ENCODE data around the gene PDE4D. TPM values are rescaled to one million over a fixed set of nuclear protein-coding genes. Genes with fewer than 3 reads are reported as not detected.

The PDE4D gene
- total RNA-seq, 1 donor from 2014 or later: 2.3 TPM

DNA sequence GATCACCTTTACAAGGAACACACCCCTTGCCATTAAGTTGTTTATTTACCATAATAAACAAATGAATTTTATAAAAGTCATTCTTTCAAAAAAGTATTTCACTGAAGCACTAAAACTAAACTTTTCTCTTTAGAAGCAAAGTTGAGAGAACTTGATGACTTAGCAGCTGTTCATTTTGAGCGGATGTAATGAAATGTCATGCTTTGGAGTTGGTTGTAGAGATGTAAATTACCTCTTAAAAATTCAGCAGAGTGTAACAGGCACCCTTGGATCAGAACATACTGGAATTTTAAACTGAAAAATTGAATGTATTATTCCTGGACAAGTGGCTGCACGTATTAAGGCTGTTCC lies 617.2 kb downstream of the PDE4D start:
- peaks cover 11% of the 10 kb centered on the region for H3F3A ChIP-seq (ENCODE audit: low read depth)
- Mint-ChIP-seq H3K4me3 (no peak overlapping the region), H3K9me3 (no peaks in the 10 kb centered on the region), H3K4me1 (peaks cover 20% of the 10 kb centered on the region), H3K36me3 (no peaks in the 10 kb centered on the region), H3K27ac (no peak overlapping the region), H3K27me3 (ENCODE audit: insufficient read depth, low read depth) (no peaks in the 10 kb centered on the region)
- peak overlapping the region; percentile 51 for H3K4me3 ChIP-seq
- no peak for DNase-seq (ENCODE audit: low spot score)
- no peaks in the 10 kb centered on the region for H3K79me2 ChIP-seq (ENCODE audit: low read depth)
- H3K9me3 ChIP-seq (ENCODE audit: low read depth): no peaks in the 10 kb centered on the region
- TF ChIP-seq, protein P1, sequence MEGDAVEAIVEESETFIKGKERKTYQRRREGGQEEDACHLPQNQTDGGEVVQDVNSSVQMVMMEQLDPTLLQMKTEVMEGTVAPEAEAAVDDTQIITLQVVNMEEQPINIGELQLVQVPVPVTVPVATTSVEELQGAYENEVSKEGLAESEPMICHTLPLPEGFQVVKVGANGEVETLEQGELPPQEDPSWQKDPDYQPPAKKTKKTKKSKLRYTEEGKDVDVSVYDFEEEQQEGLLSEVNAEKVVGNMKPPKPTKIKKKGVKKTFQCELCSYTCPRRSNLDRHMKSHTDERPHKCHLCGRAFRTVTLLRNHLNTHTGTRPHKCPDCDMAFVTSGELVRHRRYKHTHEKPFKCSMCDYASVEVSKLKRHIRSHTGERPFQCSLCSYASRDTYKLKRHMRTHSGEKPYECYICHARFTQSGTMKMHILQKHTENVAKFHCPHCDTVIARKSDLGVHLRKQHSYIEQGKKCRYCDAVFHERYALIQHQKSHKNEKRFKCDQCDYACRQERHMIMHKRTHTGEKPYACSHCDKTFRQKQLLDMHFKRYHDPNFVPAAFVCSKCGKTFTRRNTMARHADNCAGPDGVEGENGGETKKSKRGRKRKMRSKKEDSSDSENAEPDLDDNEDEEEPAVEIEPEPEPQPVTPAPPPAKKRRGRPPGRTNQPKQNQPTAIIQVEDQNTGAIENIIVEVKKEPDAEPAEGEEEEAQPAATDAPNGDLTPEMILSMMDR (IDR thresholded peaks at IDR 0.05): no peak
- TF ChIP-seq EZH2phosphoT487 (IDR thresholded peaks at IDR 0.05): no peak
- H2AFZ ChIP-seq (replicated peaks): no peak overlapping the region
- H3K4me2 ChIP-seq: peak overlapping the region; percentile 88
- H3K27me3 ChIP-seq: no peaks in the 10 kb centered on the region
- no peak overlapping the region for H3K27ac ChIP-seq
- peaks cover 20% of the 10 kb centered on the region for H3K4me1 ChIP-seq
- H3K36me3 ChIP-seq: no peaks in the 10 kb centered on the region
- H4K20me1 ChIP-seq (ENCODE audit: low read depth): no peaks in the 10 kb centered on the region
- no peak overlapping the region for H3K9ac ChIP-seq

DNA sequence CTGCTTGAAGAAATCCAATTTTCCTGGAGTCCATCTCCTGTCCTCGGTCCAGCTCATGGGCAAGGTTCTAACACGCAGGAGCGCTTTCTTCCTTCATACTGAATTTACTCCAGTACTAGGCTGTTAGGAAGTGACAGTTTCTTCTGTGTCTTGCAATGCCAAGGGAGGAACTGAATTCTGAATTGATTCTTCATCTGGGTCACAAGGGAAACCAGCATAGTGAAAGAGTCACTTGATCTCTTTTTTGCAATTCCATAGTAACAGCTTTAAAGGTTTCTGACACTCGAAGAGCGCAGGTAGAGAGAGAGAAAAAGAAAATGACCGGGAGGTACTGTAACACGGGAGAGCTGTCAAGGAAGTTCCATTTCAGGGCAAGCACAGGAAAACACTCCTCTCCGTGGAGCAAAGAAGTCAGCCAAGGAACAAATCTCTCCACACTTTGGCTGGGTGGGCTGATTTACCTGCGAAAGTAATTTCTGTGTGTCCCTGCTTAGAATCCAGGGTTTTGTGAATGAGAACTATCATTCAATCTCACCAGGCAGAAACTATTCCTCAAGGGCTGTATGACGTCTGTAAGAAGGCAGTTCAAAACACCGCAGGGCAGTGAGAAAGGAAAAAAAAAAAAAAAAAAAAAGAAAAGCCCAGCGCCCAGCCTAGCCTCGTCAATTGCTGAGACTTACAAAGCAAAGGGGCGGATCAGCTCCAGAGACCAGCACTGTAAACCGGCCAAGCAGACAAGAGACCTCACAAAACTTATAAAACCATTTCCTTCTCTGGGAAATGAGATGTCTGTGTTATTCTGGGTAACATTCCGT lies 617.8 kb downstream of the PDE4D start:
- Mint-ChIP-seq H3K9me3 (no peaks in the 10 kb centered on the region), H3K27ac (peak overlapping the region; percentile 2), H3K4me1 (peaks cover 20% of the 10 kb centered on the region), H3K4me3 (peak overlapping the region; percentile 78), H3K36me3 (no peaks in the 10 kb centered on the region), H3K27me3 (ENCODE audit: insufficient read depth, low read depth) (no peaks in the 10 kb centered on the region)
- Histone ChIP-seq H3F3A (ENCODE audit: low read depth) (peaks cover 11% of the 10 kb centered on the region), H2AFZ (replicated peaks) (peak overlapping the region; percentile 69), H3K4me3 (peak overlapping the region; percentile 51), H3K36me3 (no peaks in the 10 kb centered on the region), H3K27me3 (no peaks in the 10 kb centered on the region), H3K9me3 (ENCODE audit: low read depth) (no peaks in the 10 kb centered on the region), H3K4me2 (peak overlapping the region; percentile 88), H3K9ac (no peak overlapping the region), H3K4me1 (peaks cover 20% of the 10 kb centered on the region), H3K79me2 (ENCODE audit: low read depth) (no peaks in the 10 kb centered on the region), H3K27ac (peak overlapping the region; percentile 20), H4K20me1 (ENCODE audit: low read depth) (no peaks in the 10 kb centered on the region)
- peak; percentile 83 for DNase-seq (ENCODE audit: low spot score)
- TF ChIP-seq EZH2phosphoT487 (IDR thresholded peaks at IDR 0.05): no peak
- TF ChIP-seq, protein P1 (IDR thresholded peaks at IDR 0.05): no peak
- TF ChIP-seq EZH2 (IDR thresholded peaks at IDR 0.05): no peak

DNA sequence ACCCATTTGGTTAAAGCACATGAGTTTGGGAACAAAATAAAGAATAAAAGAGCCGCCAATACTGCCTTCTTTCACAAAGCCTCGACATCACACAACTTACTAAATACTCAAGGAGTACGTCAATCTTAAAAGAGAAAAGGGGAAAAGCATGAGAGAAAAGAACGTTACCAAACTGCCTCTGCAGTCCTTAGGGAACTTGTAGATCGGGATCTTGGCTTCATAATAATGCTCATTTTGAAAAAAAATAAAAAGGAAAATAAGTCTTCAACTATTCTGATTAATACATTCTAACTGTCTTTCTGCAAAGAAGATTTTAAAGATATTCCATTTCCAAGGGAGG lies 618.4 kb downstream of the PDE4D start:
- peak overlapping the region; percentile 69 for H2AFZ ChIP-seq (replicated peaks)
- TF ChIP-seq EZH2 (IDR thresholded peaks at IDR 0.05) (no peak), EZH2phosphoT487 (IDR thresholded peaks at IDR 0.05) (no peak)
- TF ChIP-seq, protein P1 (IDR thresholded peaks at IDR 0.05): no peak
- Mint-ChIP-seq H3K36me3 (no peaks in the 10 kb centered on the region), H3K9me3 (no peaks in the 10 kb centered on the region), H3K4me1 (peaks cover 20% of the 10 kb centered on the region), H3K4me3 (peak overlapping the region; percentile 78), H3K27ac (peak overlapping the region; percentile 13), H3K27me3 (ENCODE audit: insufficient read depth, low read depth) (no peaks in the 10 kb centered on the region)
- DNase-seq (ENCODE audit: low spot score): no peak
- H3K4me1 ChIP-seq: peaks cover 20% of the 10 kb centered on the region
- peaks cover 11% of the 10 kb centered on the region for H3F3A ChIP-seq (ENCODE audit: low read depth)
- no peaks in the 10 kb centered on the region for H3K9me3 ChIP-seq (ENCODE audit: low read depth)
- H3K27me3 ChIP-seq: no peaks in the 10 kb centered on the region
- H3K36me3 ChIP-seq: no peaks in the 10 kb centered on the region
- peak overlapping the region; percentile 51 for H3K4me3 ChIP-seq
- H3K27ac ChIP-seq: no peak overlapping the region
- no peaks in the 10 kb centered on the region for H3K79me2 ChIP-seq (ENCODE audit: low read depth)
- H3K4me2 ChIP-seq: peak overlapping the region; percentile 88
- H3K9ac ChIP-seq: no peak overlapping the region
- no peaks in the 10 kb centered on the region for H4K20me1 ChIP-seq (ENCODE audit: low read depth)

Data from neural progenitor cell (in vitro differentiated cells).